Keratinocyte (primary cell): Measurements from ENCODE around the gene ATG9A.

Experiments
- EZH2 ChIP-seq: IDR thresholded peaks from one replicate; pipeline ENCODE4 v1.6.1; 2012; ENCODE audit warnings: inconsistent platforms, mild to moderate bottlenecking, low read length, moderate library complexity
- TF ChIP-seq, protein P1 (sequence below), 3 experiments: IDR thresholded peaks in 1 of 3; conservative IDR thresholded peaks in 1 of 3; optimal IDR thresholded peaks in 1 of 3; 2 replicates in 2 of 3; 3 replicates in 1 of 3; pipeline versions ENCODE3 to v1.5.1; 2011; ENCODE audit warnings: low read length in 3 of 3, mild to moderate bottlenecking in 3 of 3, moderate library complexity in 2 of 3, control low read depth in 1 of 3, inconsistent platforms in 1 of 3; ENCODE audit not compliant: insufficient read depth in 2 of 3; ENCODE audit errors: extremely low read depth in 1 of 3

DNA sequence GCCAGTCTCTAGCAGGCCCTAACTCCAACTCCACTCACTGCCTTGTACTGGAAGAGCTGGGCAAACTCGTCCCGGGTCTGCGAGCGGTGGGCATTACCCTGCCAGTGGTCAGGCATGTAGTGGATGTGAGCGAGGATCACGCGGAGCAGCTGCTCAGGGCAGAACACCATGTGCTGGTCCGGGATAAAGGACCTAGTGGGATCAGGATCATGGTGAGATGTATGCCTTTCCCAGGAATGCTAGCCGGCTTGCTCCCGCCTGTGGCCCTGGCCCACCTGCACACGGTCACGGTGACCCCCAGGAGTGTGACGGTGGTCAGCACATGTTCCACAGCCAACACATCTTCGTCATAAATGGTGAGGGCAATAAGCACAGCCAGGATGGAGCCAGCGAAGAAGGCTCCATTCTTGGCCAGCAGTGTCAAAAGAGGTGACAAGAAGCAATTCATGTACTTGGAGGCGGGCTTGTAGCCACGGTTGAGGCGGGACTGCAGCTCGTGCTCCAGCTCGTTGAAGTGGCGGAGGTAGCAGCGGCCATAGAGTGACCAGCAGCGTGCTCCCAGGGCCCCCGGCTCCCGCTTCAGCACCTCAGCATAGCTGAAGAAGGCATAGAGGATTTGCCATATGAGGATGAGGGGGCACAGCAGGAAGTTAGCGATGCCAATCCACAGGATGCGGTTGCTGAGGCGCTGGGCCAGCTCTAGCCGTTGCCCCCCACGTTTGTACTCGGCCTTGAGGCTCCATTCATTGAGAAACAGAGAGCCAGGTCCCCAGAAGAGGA, 5.4 kb downstream of the ATG9A start:
- TF ChIP-seq, protein P1, sequence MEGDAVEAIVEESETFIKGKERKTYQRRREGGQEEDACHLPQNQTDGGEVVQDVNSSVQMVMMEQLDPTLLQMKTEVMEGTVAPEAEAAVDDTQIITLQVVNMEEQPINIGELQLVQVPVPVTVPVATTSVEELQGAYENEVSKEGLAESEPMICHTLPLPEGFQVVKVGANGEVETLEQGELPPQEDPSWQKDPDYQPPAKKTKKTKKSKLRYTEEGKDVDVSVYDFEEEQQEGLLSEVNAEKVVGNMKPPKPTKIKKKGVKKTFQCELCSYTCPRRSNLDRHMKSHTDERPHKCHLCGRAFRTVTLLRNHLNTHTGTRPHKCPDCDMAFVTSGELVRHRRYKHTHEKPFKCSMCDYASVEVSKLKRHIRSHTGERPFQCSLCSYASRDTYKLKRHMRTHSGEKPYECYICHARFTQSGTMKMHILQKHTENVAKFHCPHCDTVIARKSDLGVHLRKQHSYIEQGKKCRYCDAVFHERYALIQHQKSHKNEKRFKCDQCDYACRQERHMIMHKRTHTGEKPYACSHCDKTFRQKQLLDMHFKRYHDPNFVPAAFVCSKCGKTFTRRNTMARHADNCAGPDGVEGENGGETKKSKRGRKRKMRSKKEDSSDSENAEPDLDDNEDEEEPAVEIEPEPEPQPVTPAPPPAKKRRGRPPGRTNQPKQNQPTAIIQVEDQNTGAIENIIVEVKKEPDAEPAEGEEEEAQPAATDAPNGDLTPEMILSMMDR (optimal IDR thresholded peaks at IDR 0.05 in 1 of 3, IDR thresholded peaks at IDR 0.05 in 1 of 3, conservative IDR thresholded peaks at IDR 0.05 in 1 of 3; ENCODE audit: extremely low read depth in 1 of 3, insufficient read depth in 2 of 3, low read length in 3 of 3) = no peak
- TF ChIP-seq EZH2 = no peak
